NT2/D1 (cell line): ENCODE results near the gene TXNDC12.
"Not testable (repeated sequence)": the region's sequence is repeated elsewhere in the genome, so short reads cannot be mapped to it uniquely, and the experiment has no call there.

Source experiments
- DNase-seq: peaks from one replicate; pipeline ENCODE4 v3.0.0-alpha.2; 2011; ENCODE audit warnings: low read depth, low spot score
- H3K27me3 ChIP-seq: 2 replicates; pipeline ENCODE4 v1.6.0; 2011; ENCODE audit warnings: mild to moderate bottlenecking; ENCODE audit not compliant: insufficient read length, insufficient read depth
- H3K36me3 ChIP-seq: 2 replicates; pipeline ENCODE4 v1.6.1; 2011; ENCODE audit warnings: mild to moderate bottlenecking, low read length, mixed read lengths; ENCODE audit not compliant: insufficient read depth, insufficient read length
- H3K4me1 ChIP-seq: 2 replicates; pipeline ENCODE4 v1.5.1; 2011; ENCODE audit not compliant: insufficient read depth, insufficient read length
- H3K4me3 ChIP-seq: 2 replicates; pipeline ENCODE4 v1.5.1; 2011; ENCODE audit warnings: low read depth; ENCODE audit not compliant: insufficient read length
- H3K9ac ChIP-seq: 2 replicates; pipeline ENCODE4 v1.6.0; 2011; ENCODE audit warnings: low read depth; ENCODE audit not compliant: insufficient read length
- H3K9me3 ChIP-seq: 2 replicates; pipeline ENCODE4 v1.5.1; 2011; ENCODE audit warnings: mild to moderate bottlenecking, low read length; ENCODE audit not compliant: insufficient read depth
- SUZ12 ChIP-seq: IDR thresholded peaks from 2 replicates; pipeline ENCODE4 v1.6.1; 2011; ENCODE audit not compliant: insufficient read length, insufficient read depth; ENCODE audit errors: extremely low read depth
- YY1 ChIP-seq: IDR thresholded peaks from 2 replicates; pipeline ENCODE4 v1.6.1; 2011; ENCODE audit not compliant: insufficient read length, insufficient read depth
- ZNF274 ChIP-seq: IDR thresholded peaks from 2 replicates; pipeline ENCODE4 v1.6.1; 2011; ENCODE audit warnings: mild to moderate bottlenecking, low read depth, low read length

The TXNDC12 gene

DNA sequence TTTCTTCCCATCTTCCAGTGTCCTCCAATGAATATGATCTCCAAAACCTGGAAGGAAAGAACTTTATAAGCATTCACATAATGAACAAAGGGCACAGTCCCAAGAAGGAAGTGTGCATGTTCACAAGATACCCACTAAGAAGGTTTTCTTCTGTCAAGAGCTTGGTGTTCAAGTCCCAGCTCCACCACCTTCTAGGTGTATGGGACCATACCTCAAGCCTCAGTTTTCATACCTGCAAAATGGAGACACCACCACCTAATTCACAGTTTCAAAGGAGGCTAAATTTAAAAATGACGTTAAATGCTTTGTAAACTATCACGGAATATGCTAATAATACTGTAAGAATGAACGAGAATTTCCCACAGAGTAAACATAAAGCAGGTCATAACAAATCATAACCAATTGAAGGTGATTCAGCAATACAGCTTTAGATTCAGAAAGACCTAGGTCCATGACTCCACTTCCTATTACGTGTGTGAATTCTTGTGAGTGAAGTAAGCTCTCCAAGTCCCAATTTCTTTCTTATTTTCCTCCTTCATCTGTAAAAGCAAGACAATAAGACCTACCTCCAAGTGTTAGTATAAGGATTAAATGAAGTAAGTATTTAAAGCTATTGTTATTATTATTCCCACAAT lies 13.3 kb downstream of the TXNDC12 start:
- H3K27me3 ChIP-seq = no peaks in the 10 kb centered on the region
- TF ChIP-seq SUZ12 = no peak
- no peak for TF ChIP-seq YY1
- TF ChIP-seq ZNF274 = no peak
- H3K4me3 ChIP-seq = no peak overlapping the region
- no peaks in the 10 kb centered on the region for H3K4me1 ChIP-seq
- no peaks in the 10 kb centered on the region for H3K9me3 ChIP-seq
- peaks cover 55% of the 10 kb centered on the region for H3K36me3 ChIP-seq
- no peak for DNase-seq
- no peak overlapping the region for H3K9ac ChIP-seq

DNA sequence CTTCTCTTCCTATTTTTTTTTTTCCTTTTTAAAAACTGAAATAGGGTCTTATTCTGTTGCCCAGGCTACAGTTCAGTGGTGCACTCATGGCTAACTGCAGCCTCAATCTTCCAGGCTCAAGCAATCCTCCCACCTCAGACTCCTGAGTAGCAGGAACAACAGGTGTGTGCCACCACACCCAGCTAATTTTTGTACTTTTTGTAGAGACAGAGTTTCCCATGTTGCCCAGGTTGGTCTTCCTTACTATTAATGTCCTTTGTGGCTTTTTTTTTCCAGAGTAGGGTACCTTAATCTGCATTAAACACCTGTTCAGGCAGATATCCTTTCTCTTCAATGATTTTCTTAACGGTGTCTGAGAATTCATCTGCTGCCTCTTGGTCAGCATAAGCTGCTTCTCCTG lies 17.1 kb downstream of the TXNDC12 start:
- Histone ChIP-seq H3K4me1 (no peaks in the 10 kb centered on the region), H3K9ac (no peak overlapping the region), H3K27me3 (no peaks in the 10 kb centered on the region), H3K4me3 (no peak overlapping the region), H3K9me3 (no peaks in the 10 kb centered on the region), H3K36me3 (peaks cover 57% of the 10 kb centered on the region)
- DNase-seq = no peak
- TF ChIP-seq SUZ12 (no peak), YY1 (no peak), ZNF274 (no peak)

DNA sequence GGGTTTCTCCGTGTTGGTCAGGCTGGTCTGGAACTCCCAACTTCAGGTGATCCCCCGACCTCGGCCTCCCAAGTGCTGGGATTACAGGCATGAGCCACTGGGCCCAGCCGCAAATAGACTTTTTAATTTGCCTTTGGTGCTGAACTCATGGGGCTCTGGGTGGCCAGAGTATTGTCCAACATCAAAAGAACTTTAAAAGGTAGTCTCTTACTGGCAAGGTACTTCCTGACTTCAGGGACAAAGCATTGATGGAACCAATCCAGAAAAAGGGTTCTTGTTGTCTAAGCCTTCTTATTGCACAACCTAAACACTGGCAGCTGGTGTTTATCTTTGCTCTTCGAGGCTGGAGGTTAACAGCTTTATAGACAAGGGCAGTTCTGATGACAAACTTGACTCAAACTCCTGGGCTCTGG lies 17.6 kb downstream of the TXNDC12 start:
- H3K4me1 ChIP-seq = no peaks in the 10 kb centered on the region
- DNase-seq = no peak
- no peak overlapping the region for H3K4me3 ChIP-seq
- H3K27me3 ChIP-seq = no peaks in the 10 kb centered on the region
- peaks cover 62% of the 10 kb centered on the region for H3K36me3 ChIP-seq
- no peak overlapping the region for H3K9ac ChIP-seq
- TF ChIP-seq SUZ12 = no peak
- no peak for TF ChIP-seq ZNF274
- no peak for TF ChIP-seq YY1
- no peaks in the 10 kb centered on the region for H3K9me3 ChIP-seq

DNA sequence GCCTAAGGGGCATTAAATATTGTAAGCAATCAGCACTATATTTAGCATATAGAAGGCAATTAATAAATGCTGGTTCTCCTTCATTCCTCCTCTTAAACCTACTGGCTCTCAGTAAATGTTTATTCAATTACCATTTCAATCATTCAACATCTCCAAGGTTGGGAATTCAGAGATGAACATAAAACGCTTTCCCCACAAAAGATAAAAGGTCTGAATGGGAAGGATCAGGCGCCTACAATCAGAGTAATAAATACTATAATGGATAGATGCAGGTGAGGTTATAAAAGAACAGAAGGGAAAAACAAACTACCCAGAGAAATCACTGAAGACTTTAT lies 21.0 kb downstream of the TXNDC12 start:
- Histone ChIP-seq H3K9ac (no peak overlapping the region), H3K27me3 (no peaks in the 10 kb centered on the region), H3K4me3 (no peak overlapping the region), H3K36me3 (peaks cover 57% of the 10 kb centered on the region), H3K9me3 (no peaks in the 10 kb centered on the region), H3K4me1 (no peaks in the 10 kb centered on the region)
- DNase-seq = no peak
- TF ChIP-seq SUZ12 = no peak
- no peak for TF ChIP-seq YY1
- no peak for TF ChIP-seq ZNF274

DNA sequence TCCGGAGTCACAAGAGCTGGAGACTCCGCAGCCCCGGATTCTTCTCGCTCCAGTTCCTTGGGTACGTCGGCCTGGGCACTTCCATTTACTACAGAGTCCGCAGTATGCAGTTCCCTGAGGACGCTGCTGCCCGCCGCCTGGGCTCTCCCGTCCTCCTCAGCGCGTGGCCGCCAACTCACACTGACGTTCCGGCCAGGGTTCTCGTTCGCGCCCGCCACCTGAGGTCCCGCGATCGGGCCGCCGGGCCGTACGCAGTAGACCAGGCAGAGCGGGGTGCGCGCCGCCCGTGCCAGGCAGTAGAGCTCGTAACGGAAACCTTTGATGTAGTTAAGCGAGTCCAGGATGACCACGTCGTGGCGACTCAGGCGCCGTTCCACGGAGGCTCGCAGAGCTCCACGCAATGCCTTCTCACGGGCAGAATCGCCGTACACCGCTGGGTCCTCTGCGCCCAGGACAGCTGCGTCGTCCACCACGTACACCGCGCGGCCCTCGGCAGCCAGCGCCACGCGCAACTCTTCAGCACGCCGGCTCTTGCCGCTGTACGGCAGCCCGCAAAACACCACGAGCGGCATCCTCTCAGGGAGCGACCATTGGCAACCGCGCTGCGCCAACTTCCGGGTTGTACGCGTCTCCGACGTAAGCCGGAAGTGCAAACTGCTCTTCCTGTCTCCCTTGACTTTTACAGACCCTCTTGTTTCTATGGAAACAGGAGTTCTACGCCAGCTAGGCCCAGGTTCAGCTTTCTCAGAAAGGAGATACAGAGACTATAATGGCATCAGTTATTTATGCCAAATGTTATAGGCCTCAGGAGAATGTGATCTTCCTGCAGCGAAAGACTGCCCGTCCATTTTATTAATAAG lies 21.6 kb downstream of the TXNDC12 start, which contains the start of gene KTI12:
TSS of gene KTI12 (minus strand) at position 621 of the 860 bp plus-strand sequence. CDS start at position 572, 49 bp downstream.
- no peak for DNase-seq
- Histone ChIP-seq H3K9ac (peak within 1 kb of the TSS; percentile 93), H3K27me3 (no peaks in the 10 kb centered on the region), H3K36me3 (peaks cover 51% of the 10 kb centered on the region), H3K9me3 (no peaks in the 10 kb centered on the region), H3K4me3 (peak within 1 kb of the TSS; percentile 78), H3K4me1 (no peaks in the 10 kb centered on the region)
- TF ChIP-seq ZNF274 (no peak), YY1 (peak; percentile 33), SUZ12 (no peak)

DNA sequence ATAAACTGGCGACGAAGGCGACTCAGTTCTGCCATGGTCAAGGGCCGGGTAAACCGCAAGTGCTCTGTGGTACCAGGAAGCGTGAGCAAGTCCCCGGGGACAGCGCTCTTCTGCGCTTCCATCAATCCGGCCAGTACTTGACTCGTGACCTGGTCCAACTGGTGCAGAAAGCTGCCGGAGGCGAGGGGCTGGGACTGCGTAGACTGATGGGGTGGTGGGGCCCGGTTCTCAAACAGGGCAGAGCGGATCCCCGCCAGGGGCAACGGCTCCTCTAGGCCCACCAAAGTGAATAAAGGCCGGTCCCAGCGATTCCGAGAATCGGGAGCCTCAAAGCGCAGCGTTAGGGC lies 22.2 kb downstream of the TXNDC12 start:
- TF ChIP-seq ZNF274 (no peak), YY1 (no peak), SUZ12 (no peak)
- H3K27me3 ChIP-seq = no peaks in the 10 kb centered on the region
- peak overlapping the region; percentile 78 for H3K4me3 ChIP-seq
- DNase-seq = no peak
- no peaks in the 10 kb centered on the region for H3K4me1 ChIP-seq
- H3K9me3 ChIP-seq = no peaks in the 10 kb centered on the region
- H3K36me3 ChIP-seq = peaks cover 49% of the 10 kb centered on the region
- peak overlapping the region; percentile 93 for H3K9ac ChIP-seq

DNA sequence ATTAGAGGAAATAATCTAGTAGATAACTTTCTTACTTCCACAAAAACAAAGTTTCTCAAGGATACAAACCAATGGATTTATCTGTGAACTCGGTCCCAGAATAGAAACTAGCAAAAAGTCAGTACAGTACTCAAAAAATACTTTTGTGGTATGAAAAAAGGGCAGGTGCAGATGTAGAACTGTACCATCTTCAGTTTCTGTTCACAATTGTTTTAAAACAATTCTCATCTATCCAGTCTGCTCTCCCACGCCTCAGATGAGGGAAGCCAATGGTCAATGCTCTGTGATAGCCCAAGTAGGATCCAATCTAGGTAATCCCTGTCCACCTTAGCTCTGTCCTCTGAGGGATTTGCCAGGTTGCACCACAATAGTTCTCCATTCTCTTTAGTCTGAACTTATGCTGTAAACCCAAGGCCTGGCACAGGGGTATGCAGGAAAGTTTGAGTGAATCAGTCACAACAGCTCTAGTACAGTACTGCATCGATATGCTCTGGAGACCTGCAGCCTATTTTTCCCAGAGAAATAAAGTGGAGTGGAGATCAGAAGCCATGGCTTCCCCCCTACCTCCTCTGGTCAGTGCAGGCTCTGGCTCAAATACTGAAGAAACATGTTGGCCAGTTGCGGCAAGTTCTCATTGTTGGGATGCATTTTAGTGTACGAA lies 22.7 kb downstream of the TXNDC12 start:
- H3K4me1 ChIP-seq = no peaks in the 10 kb centered on the region
- peaks cover 48% of the 10 kb centered on the region for H3K36me3 ChIP-seq
- H3K9ac ChIP-seq = peak overlapping the region; percentile 93
- no peak for TF ChIP-seq YY1
- no peak for TF ChIP-seq SUZ12
- no peak for TF ChIP-seq ZNF274
- no peaks in the 10 kb centered on the region for H3K9me3 ChIP-seq
- no peaks in the 10 kb centered on the region for H3K27me3 ChIP-seq
- peak overlapping the region; percentile 78 for H3K4me3 ChIP-seq
- no peak for DNase-seq

DNA sequence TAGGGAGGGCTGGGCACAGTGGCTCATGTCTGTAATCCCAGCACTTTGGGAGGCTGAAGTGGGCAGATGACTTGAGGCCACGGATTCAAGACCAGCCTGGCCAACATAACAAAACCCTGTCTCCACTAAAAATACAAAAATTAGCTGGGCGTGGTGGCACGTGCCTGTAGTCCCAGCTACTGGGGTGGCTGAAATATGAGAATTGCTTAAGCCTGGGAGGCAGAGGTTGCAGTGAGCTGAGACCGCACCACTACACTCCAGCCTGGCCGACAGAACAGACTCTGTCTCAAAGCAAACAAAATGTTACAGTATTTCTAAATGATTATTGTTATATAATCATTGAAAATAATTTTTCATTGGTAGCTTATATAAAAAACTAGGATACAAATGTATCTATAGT lies 26.2 kb downstream of the TXNDC12 start:
- H3K27me3 ChIP-seq, H3K9ac ChIP-seq, H3K4me3 ChIP-seq, H3K4me1 ChIP-seq, DNase-seq, H3K9me3 ChIP-seq: not testable (repeated sequence)
- H3K36me3 ChIP-seq = peaks cover 59% of the 10 kb centered on the region
